Colon (tissue), 2 donors: Measurements from ENCODE around the gene FAM193B.
"Not testable (repeated sequence)": the region's sequence is repeated elsewhere in the genome, so short reads cannot be mapped to it uniquely, and the experiment has no call there.

ENCODE experiments used
- FAIRE-seq: peaks from 2 replicates; lab custom pipeline; 2012; peaks lifted over from hg19 to GRCh38; lab: Jason Lieb, UNC
- donor health status: control.
- donor health status: control.

The FAM193B gene

GRCh38 chr5:177485753-177486152 lies 68.6 kb downstream of the FAM193B start:
- not testable (repeated sequence) for FAIRE-seq

- no peak for FAIRE-seq
Measured at GRCh38 chr5:177484902-177485549, 69.3 kb downstream of the FAM193B start.

GRCh38 chr5:177483994-177484901 lies 70.1 kb downstream of the FAM193B start:
- no peak for FAIRE-seq

- no peak for FAIRE-seq
Measured at GRCh38 chr5:177483042-177483441, 71.3 kb downstream of the FAM193B start.

GRCh38 chr5:177482359-177482795 lies 72.0 kb downstream of the FAM193B start:
- FAIRE-seq, result no peak

- FAIRE-seq, result no peak
Measured at GRCh38 chr5:177479774-177480173, 74.6 kb downstream of the FAM193B start.

GRCh38 chr5:177478711-177479646 lies 75.4 kb downstream of the FAM193B start:
- no peak for FAIRE-seq

GRCh38 chr5:177477701-177478477 lies 76.5 kb downstream of the FAM193B start:
- FAIRE-seq, result no peak

- no peak for FAIRE-seq
Measured at GRCh38 chr5:177476531-177477233, 77.7 kb downstream of the FAM193B start.

GRCh38 chr5:177475563-177476427 lies 78.6 kb downstream of the FAM193B start:
- no peak for FAIRE-seq

GRCh38 chr5:177474846-177475562 lies 79.4 kb downstream of the FAM193B start:
- no peak for FAIRE-seq

GRCh38 chr5:177474002-177474476 lies 80.3 kb downstream of the FAM193B start:
- FAIRE-seq, result no peak

- no peak for FAIRE-seq
Measured at GRCh38 chr5:177473443-177474001, 80.8 kb downstream of the FAM193B start, which contains the start of gene DBN1. TSS of gene DBN1 (minus strand) at chr5:177473634. CDS start at chr5:177473521, 113 bp downstream.

GRCh38 chr5:177472460-177473442 lies 81.6 kb downstream of the FAM193B start:
- FAIRE-seq, result no peak

- no peak for FAIRE-seq
Measured at GRCh38 chr5:177471610-177472356, 82.6 kb downstream of the FAM193B start.

- FAIRE-seq, result no peak
Measured at GRCh38 chr5:177470759-177471536, 83.4 kb downstream of the FAM193B start.
